ENCODE data around the gene FKBP14. TPM values are rescaled to one million over a fixed set of nuclear protein-coding genes. Genes with fewer than 3 reads are reported as not detected.

Gene FKBP14
- total RNA-seq, result 10 to 100 TPM in 1 of 2 donors, 1 to 10 TPM in 1; 9.6 to 22.7 TPM

DNA sequence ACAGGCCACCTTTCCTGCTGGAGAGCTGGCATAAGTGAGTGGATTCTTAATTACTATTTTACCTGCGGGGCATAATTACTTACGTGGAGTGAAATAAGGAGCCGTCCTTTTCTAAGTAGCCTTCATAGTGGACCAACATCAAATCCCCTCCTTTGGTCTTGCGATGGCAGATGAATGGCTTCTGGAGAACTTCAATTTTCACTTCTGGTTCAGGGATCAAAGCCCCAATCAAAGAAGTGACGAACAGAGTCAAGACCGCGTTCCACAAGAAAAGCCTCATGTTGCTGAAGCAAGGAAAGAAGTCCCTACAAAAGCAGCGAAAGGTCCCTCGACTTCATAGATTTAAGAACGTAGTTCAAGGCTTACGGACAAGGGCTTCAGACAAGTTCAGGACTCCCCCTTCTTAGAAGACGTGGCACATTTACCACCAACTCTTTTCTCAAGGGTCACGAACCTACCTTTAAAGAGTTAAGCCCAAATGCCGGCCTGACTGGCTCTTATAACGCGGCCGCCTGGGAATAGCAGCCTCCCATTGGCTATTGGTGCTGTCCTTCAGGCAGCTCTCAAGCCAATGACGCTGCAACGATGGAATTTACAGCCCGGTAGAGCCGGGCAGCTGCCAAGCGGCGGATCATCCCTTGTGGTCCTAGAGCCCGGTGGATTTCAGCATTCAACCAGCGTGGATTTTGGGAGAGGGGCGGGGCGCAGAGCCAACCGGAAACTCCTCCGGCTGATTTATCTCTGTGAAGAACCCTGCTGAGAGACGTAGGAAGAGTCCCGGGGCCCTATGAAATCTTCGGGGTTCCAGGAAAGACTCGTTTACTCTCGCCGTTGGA is at the start of gene FKBP14:
FKBP14 (minus strand) TSS at position 474 of the 836 bp plus-strand sequence; CDS start at position 280, 194 bp downstream.
- no peak for TF ChIP-seq CTCF (IDR thresholded peaks at IDR 0.05)
- peak in 2 of 3 donors; percentile 49 to 56 for TF ChIP-seq POLR2A (IDR thresholded peaks at IDR 0.05)

DNA sequence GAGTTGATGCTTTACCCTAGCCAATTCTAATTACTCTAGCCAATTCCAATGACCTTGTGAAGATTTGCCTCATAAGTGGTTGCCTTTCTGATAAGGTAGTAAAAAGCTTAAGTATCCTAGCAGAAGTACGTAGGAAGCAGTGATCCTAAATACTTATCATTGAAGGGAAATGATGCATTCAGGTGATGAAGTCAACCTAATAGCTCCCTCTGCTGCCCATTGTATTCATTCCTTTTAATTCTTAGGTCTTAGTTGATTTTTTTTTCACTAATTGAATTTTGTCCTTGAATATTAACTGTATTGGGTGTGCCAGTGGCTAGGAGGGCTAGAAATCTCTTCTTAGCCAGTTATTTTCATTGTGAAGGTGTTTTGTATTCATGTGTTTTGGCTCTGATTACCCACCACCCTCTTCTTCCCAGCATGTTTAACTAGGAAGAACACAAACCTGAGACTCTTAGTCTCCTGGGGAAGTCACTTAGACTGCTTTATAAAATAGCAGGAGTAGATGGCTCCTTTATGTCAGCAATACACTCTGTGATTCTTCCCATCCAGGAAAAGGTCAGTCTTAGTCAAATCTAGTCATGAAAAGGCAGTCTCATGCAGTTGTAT is 48.0 kb upstream of the FKBP14 start:
- Histone ChIP-seq H3K27me3 (no peaks in the 10 kb centered on the region), H3K27ac (no peak overlapping the region), H3K36me3 (replicated peaks in 1 of 2; ENCODE audit: insufficient read depth in 1 of 2, low read depth in 2 of 2) (no peaks in the 10 kb centered on the region), H3K4me1 (peaks cover 14% of the 10 kb centered on the region), H3K9me3 (no peaks in the 10 kb centered on the region), H3K4me3 (no peak overlapping the region)
- WGBS, 2 donors, result 24 to 44% methylated on average over 1 of the region's 1 CpG
- peak in 1 of 4 donors; percentile 6 for DNase-seq
- intact Hi-C loops (cut with DNase I), result no loop called here
- TF ChIP-seq POLR2A (IDR thresholded peaks at IDR 0.05) (no peak), CTCF (IDR thresholded peaks at IDR 0.05) (peak in 5 of 7 experiments; percentile 32 to 48 (median 46))
- no peak for ATAC-seq

More for the DNA sequence above, at the start of gene FKBP14:
- no peaks in the 10 kb centered on the region for H3K27me3 ChIP-seq
- DNase-seq (peak; percentile 97 to 99 (median 98)), ATAC-seq (peak; percentile 91)
- H3K4me1 ChIP-seq, result peaks cover 42% of the 10 kb centered on the region
- WGBS, 2 donors, result 0% methylated on average over 17 to 35 of the region's 35 CpGs
- no peaks in the 10 kb centered on the region for H3K36me3 ChIP-seq (replicated peaks in 1 of 2; ENCODE audit: insufficient read depth in 1 of 2, low read depth in 2 of 2)
- H3K27ac ChIP-seq, result peak within 1 kb of the TSS; percentile 87 to 95 (median 91)
- peak within 1 kb of the TSS; percentile 1 to 52 for H3K4me3 ChIP-seq
- intact Hi-C loops (cut with DNase I), result no loop called here
- H3K9me3 ChIP-seq, result no peaks in the 10 kb centered on the region

DNA sequence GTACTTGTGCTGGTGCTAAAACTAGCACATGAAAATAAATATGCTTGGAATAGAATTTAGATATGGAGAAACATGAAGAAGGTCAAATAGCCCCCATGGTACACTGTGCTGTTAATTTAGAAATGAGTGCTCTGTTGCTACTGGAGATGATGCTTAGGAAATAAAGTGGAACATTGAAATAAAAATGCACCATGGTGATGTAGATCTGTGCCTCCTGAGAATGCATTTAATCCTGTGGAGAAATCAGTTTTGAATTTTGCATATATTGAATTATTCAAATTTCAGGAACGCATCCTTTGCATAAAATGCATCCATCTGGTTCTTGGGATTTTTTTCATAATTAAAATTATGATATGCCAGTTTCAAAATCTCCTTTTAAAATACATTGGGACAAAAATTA is 46.2 kb upstream of the FKBP14 start:
- no peaks in the 10 kb centered on the region for H3K9me3 ChIP-seq
- H3K36me3 ChIP-seq (replicated peaks in 1 of 2; ENCODE audit: insufficient read depth in 1 of 2, low read depth in 2 of 2), result no peaks in the 10 kb centered on the region
- no peaks in the 10 kb centered on the region for H3K27me3 ChIP-seq
- H3K4me3 ChIP-seq, result no peak overlapping the region
- WGBS, 2 donors, result 90 to 98% methylated on average over 1 of the region's 1 CpG
- TF ChIP-seq CTCF (IDR thresholded peaks at IDR 0.05) (no peak), POLR2A (IDR thresholded peaks at IDR 0.05) (no peak)
- DNase-seq (no peak), ATAC-seq (no peak)
- H3K27ac ChIP-seq, result no peak overlapping the region
- intact Hi-C loops (cut with DNase I), result no loop called here
- peaks cover 19% of the 10 kb centered on the region for H3K4me1 ChIP-seq

DNA sequence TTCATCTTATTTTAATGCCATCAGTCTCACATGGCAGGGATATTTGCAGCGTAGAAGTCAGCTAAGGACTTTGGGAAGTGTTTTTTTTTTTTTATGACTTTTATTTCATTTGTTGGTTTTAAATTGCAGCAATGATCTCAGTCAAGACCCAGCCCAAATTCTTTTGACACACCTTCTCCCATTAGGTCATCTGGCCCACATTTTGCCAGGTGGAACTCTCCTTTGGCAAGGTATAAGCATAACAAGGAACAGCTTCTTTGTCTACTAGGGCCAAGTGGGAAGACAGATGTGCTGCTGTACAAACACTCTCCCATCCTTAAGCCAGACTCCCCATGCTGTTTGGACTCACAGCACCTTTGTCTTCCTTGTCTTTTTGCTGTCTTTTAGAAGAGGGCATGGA is 43.5 kb upstream of the FKBP14 start:
- peaks cover 12% of the 10 kb centered on the region for H3K4me1 ChIP-seq
- no peak for ATAC-seq
- no peaks in the 10 kb centered on the region for H3K9me3 ChIP-seq
- no peaks in the 10 kb centered on the region for H3K27me3 ChIP-seq
- DNase-seq, result no peak
- intact Hi-C loops (cut with DNase I), result no loop called here
- no peak overlapping the region for H3K4me3 ChIP-seq
- H3K27ac ChIP-seq, result no peak overlapping the region
- TF ChIP-seq CTCF (IDR thresholded peaks at IDR 0.05) (no peak), POLR2A (IDR thresholded peaks at IDR 0.05) (no peak)
- H3K36me3 ChIP-seq (replicated peaks in 1 of 2; ENCODE audit: insufficient read depth in 1 of 2, low read depth in 2 of 2), result no peaks in the 10 kb centered on the region
- WGBS, 2 donors, result 0% methylated on average over 1 of the region's 1 CpG

Data from body of pancreas (tissue), 4 donors.